OCI-LY1 (cell line): ENCODE measurements around the gene KRTAP3-3.

Experiments used
- H2AFZ ChIP-seq: fragments of 200-600 bp; sonication (generic), shearing (Covaris generic); 2 replicates; pipeline ENCODE4 v1.6.0; 2014; ENCODE audit warnings: antibody characterized with exemption, mild to moderate bottlenecking, low read length
- H3F3A ChIP-seq: fragments of 200-600 bp; sonication (generic), shearing (Covaris generic); 2 replicates; pipeline ENCODE4 v1.6.0; 2014; ENCODE audit warnings: mild to moderate bottlenecking, antibody characterized with exemption, low read length, moderate library complexity; ENCODE audit not compliant: insufficient read depth
- H3K27ac ChIP-seq: fragments of 200-600 bp; sonication (generic); 2 replicates; pipeline ENCODE4 v1.5.1; 2014; ENCODE audit warnings: low read length, mixed run types, mild to moderate bottlenecking, low read depth; ENCODE audit not compliant: poor library complexity, severe bottlenecking
- H3K27me3 ChIP-seq: fragments of 200-600 bp; sonication (generic); 2 replicates; pipeline ENCODE4 v1.6.0; 2014; ENCODE audit warnings: antibody characterized with exemption, mild to moderate bottlenecking, low read length, moderate library complexity; ENCODE audit not compliant: insufficient read depth
- H3K36me3 ChIP-seq: fragments of 200-600 bp; sonication (generic); 2 replicates; pipeline ENCODE4 v1.6.1; 2014; ENCODE audit warnings: mild to moderate bottlenecking, antibody characterized with exemption, low read length, moderate library complexity, mixed read lengths; ENCODE audit not compliant: insufficient read depth
- H3K4me1 ChIP-seq: fragments of 200-600 bp; sonication (generic); 2 replicates; pipeline ENCODE4 v1.5.1; 2014; ENCODE audit warnings: mild to moderate bottlenecking, low read length, moderate library complexity; ENCODE audit not compliant: insufficient read depth, severe bottlenecking
- H3K4me2 ChIP-seq: fragments of 200-600 bp; sonication (generic), shearing (Covaris generic); 2 replicates; pipeline ENCODE4 v1.6.1; 2014; ENCODE audit warnings: low read length
- H3K4me3 ChIP-seq: fragments of 200-600 bp; sonication (generic); 2 replicates; pipeline ENCODE4 v1.5.1; 2014; ENCODE audit warnings: low read length, low read depth, mild to moderate bottlenecking, mixed read lengths; ENCODE audit not compliant: poor library complexity, severe bottlenecking
- H3K79me2 ChIP-seq: fragments of 200-600 bp; shearing (Covaris generic); 2 replicates; pipeline ENCODE4 v1.6.1; 2016; ENCODE audit warnings: mixed run types, low read length, mixed read lengths; ENCODE audit not compliant: insufficient read depth
- H3K9ac ChIP-seq: fragments of 200-600 bp; sonication (generic), shearing (Covaris generic); 2 replicates; pipeline ENCODE4 v1.6.1; 2014; ENCODE audit warnings: mild to moderate bottlenecking, low read length, mixed read lengths
- H3K9me2 ChIP-seq: fragments of 200-600 bp; sonication (generic), shearing (Covaris generic); 2 replicates; pipeline ENCODE4 v1.6.1; 2014; ENCODE audit warnings: low read depth, mild to moderate bottlenecking, low read length, mixed read lengths
- H3K9me3 ChIP-seq: fragments of 200-600 bp; shearing (Covaris generic); 2 replicates; pipeline ENCODE4 v1.6.1; 2014; ENCODE audit warnings: low read length, mixed read lengths
- H4K20me1 ChIP-seq: fragments of 200-600 bp; sonication (generic), shearing (Covaris generic); 2 replicates; pipeline ENCODE4 v1.6.0; 2016; ENCODE audit warnings: mild to moderate bottlenecking, low read length; ENCODE audit not compliant: insufficient read depth
- EZH2 ChIP-seq: fragments of 200-600 bp; sonication (generic), shearing (Covaris generic); IDR thresholded peaks from 2 replicates; pipeline ENCODE4 v1.8.0; 2017; ENCODE audit warnings: borderline replicate concordance, mixed run types, mild to moderate bottlenecking, antibody characterized with exemption, low read length, moderate library complexity, mixed read lengths
- TF ChIP-seq, protein P1 (sequence below): fragments of 200-600 bp; sonication (generic), shearing (Covaris generic); IDR thresholded peaks from 2 replicates; pipeline ENCODE4 v1.5.1; 2017; ENCODE audit warnings: mild to moderate bottlenecking, antibody characterized with exemption, low read length, moderate library complexity, mixed read lengths

KRTAP3-3 gene

DNA sequence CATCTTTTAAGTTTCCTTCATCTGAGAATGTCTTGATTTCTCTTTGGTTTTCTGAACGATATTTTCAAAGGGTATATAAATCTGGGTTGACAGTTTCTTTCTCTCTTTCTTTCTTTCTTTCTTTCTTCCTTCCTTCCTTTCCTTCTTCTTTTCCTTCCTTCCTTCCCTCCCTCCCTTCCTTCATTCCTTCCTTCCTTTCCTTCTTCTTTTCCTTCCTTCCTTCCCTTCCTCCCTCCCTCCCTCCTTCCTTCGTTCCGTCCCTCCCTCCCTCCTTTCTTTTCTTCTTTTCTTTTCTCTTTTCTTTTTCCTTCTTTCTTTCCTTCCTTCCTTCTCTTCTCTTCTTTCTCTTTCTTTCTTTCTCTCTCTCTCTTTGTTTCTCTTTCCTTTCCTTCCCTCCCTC is 19.6 kb downstream of the KRTAP3-3 start:
- TF ChIP-seq, protein P1, sequence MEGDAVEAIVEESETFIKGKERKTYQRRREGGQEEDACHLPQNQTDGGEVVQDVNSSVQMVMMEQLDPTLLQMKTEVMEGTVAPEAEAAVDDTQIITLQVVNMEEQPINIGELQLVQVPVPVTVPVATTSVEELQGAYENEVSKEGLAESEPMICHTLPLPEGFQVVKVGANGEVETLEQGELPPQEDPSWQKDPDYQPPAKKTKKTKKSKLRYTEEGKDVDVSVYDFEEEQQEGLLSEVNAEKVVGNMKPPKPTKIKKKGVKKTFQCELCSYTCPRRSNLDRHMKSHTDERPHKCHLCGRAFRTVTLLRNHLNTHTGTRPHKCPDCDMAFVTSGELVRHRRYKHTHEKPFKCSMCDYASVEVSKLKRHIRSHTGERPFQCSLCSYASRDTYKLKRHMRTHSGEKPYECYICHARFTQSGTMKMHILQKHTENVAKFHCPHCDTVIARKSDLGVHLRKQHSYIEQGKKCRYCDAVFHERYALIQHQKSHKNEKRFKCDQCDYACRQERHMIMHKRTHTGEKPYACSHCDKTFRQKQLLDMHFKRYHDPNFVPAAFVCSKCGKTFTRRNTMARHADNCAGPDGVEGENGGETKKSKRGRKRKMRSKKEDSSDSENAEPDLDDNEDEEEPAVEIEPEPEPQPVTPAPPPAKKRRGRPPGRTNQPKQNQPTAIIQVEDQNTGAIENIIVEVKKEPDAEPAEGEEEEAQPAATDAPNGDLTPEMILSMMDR, result no peak
- no peak for TF ChIP-seq EZH2
- H3K79me2 ChIP-seq, result no peaks in the 10 kb centered on the region
- no peaks in the 10 kb centered on the region for H3K4me1 ChIP-seq
- H3K4me3 ChIP-seq, result no peak overlapping the region
- H2AFZ ChIP-seq, result no peak overlapping the region
- no peak overlapping the region for H3K9ac ChIP-seq
- no peaks in the 10 kb centered on the region for H4K20me1 ChIP-seq
- no peak overlapping the region for H3K4me2 ChIP-seq
- H3K9me2 ChIP-seq, result no peaks in the 10 kb centered on the region
- H3K27ac ChIP-seq, result no peak overlapping the region
- no peaks in the 10 kb centered on the region for H3K9me3 ChIP-seq
- no peaks in the 10 kb centered on the region for H3K27me3 ChIP-seq
- no peaks in the 10 kb centered on the region for H3K36me3 ChIP-seq
- no peaks in the 10 kb centered on the region for H3F3A ChIP-seq

DNA sequence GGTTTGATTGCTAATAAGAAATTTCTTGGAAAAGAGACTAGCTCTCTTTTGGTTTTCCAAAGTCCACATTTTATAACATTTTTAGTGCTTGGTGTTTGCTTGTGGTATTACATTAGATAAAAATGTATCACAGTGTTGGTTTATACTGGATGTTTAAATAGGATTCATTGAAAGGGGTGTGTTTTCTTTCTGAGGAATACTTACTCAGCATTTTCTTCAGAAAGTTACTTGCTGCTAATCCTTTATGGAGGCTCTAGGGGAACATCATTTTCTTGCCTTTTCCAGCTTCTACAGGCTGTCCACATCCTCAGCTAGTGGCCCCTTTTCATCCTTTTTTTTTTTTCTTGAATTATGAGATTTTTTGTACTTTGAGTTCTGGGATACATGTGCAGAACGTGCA is 26.4 kb downstream of the KRTAP3-3 start:
- no peaks in the 10 kb centered on the region for H4K20me1 ChIP-seq
- H3K9ac ChIP-seq, result no peak overlapping the region
- H2AFZ ChIP-seq, result no peak overlapping the region
- H3F3A ChIP-seq, result no peaks in the 10 kb centered on the region
- no peaks in the 10 kb centered on the region for H3K27me3 ChIP-seq
- H3K4me3 ChIP-seq, result no peak overlapping the region
- H3K4me2 ChIP-seq, result no peak overlapping the region
- H3K9me2 ChIP-seq, result no peaks in the 10 kb centered on the region
- no peaks in the 10 kb centered on the region for H3K79me2 ChIP-seq
- H3K36me3 ChIP-seq, result no peaks in the 10 kb centered on the region
- no peak overlapping the region for H3K27ac ChIP-seq
- no peak for TF ChIP-seq EZH2
- TF ChIP-seq, protein P1, result no peak
- H3K9me3 ChIP-seq, result no peaks in the 10 kb centered on the region
- no peaks in the 10 kb centered on the region for H3K4me1 ChIP-seq

DNA sequence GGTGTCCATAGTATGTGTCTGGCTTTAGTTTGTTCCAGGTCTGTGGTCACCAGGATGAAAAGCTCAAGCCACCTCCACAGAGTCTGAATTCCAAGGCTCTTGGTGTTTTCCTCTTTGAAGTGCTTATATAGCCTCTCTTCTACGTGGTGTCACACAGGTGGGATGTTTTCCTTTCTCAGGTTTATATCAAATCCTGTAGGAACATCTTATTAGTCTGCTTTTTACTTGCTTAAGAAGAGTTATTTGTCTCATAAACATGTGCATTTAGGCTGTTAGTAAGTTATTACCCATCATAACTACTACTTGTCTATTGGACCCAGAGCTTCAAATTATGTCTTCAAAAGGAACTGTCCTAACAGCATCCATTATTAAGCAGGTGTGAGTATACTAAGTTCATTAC is 27.1 kb downstream of the KRTAP3-3 start, which contains the start of gene KRT39:
Gene KRT39 (minus strand): TSS at position 101 of the 400 bp plus-strand sequence. CDS start 92 bp downstream, at position 9.
- Histone ChIP-seq H3F3A (no peaks in the 10 kb centered on the region), H3K4me1 (no peaks in the 10 kb centered on the region), H3K9ac (no peak within 1 kb of the TSS), H3K27me3 (no peaks in the 10 kb centered on the region), H3K27ac (no peak within 1 kb of the TSS), H3K79me2 (no peaks in the 10 kb centered on the region), H4K20me1 (no peaks in the 10 kb centered on the region), H3K4me2 (no peak within 1 kb of the TSS), H3K36me3 (no peaks in the 10 kb centered on the region), H3K9me3 (no peaks in the 10 kb centered on the region), H3K9me2 (no peaks in the 10 kb centered on the region), H2AFZ (no peak within 1 kb of the TSS), H3K4me3 (no peak within 1 kb of the TSS)
- no peak for TF ChIP-seq EZH2
- TF ChIP-seq, protein P1, result no peak
